Measurements from ENCODE around the gene TVP23C.

TVP23C gene

DNA sequence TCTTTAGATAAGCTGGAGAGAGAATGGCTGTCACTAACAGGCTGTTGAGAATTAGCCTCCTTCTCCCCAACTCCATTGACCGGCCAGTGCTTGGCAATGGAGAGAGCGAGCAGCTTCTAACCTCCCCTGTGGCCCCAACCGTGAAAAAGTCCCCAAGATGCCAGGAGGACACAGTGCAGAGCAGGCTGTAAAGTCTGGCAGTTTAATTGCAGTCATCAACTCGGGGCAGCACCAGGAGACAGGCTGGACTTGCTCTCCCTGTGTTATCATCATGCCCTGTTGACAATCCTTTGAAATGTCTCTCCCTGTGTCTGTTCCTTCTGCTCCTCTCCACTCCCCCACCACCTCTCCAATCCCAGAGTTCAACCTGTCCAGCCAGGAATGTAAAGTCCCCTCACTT lies 95.2 kb downstream of the TVP23C start:
- Histone ChIP-seq H3K27me3 (replicated peaks; ENCODE audit: control insufficient read depth, insufficient read depth, low read length, poor library complexity, severe bottlenecking) (no peaks in the 10 kb centered on the region), H3K4me1 (ENCODE audit: control insufficient read depth, insufficient read depth, low read length, poor library complexity, severe bottlenecking) (no peaks in the 10 kb centered on the region), H3K4me3 (ENCODE audit: insufficient read depth, low read depth, low read length, poor library complexity, severe bottlenecking) (no peak overlapping the region), H3K9me3 (ENCODE audit: control insufficient read depth, low read length) (no peaks in the 10 kb centered on the region), H3K27ac (ENCODE audit: insufficient read depth, low read length, poor library complexity, severe bottlenecking) (no peak overlapping the region), H3K36me3 (ENCODE audit: control insufficient read depth, insufficient read depth, low read length) (no peaks in the 10 kb centered on the region)
- no peak for DNase-seq

DNA sequence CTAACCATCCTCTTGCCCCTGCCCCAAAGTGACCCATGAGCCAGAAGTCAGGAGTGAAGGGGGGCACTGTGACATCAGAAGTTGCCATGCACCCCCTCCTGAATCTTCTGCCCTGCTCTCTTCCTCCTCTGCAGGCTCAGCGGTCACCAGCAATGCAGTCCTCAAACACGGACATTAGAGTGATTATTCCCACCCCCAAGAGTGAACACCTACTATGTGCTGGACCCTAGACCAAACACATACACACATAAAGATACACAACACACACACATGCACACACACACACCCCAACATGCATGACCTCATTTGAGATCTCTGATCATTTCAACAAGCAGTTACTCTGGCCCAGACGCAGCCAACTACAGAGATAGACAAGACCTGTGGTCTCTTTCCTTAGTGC lies 95.7 kb downstream of the TVP23C start, which contains the start of gene CDRT4:
TSS of gene CDRT4 (minus strand) at position 30 of the 400 bp plus-strand sequence. CDS start 27,383 bp downstream, outside the sequence.
- H3K27ac ChIP-seq (ENCODE audit: insufficient read depth, low read length, poor library complexity, severe bottlenecking): no peak within 1 kb of the TSS

DNA sequence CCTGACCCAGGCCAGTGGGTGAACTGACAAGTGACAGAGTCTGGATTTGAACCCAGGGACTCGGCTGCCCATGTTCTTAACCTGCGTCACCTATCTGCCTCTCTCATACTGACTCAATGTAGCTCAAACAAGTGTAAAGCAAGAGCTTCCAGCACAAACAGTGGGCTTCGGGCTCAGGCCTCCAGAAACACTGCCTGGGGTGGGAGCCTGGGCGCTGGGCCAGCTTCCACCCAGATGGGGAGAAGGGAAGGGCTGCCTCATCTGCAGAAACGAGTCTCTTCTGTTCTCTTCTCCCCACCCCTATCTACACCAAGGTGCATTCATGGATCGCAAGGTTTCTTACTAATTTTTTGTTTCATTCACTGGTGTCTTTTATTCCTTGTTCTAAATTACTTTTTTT lies 97.2 kb downstream of the TVP23C start:
- no peak for DNase-seq
- H3K27ac ChIP-seq (ENCODE audit: insufficient read depth, low read length, poor library complexity, severe bottlenecking): no peak overlapping the region
- H3K4me3 ChIP-seq (ENCODE audit: insufficient read depth, low read depth, low read length, poor library complexity, severe bottlenecking): no peak overlapping the region
- H3K36me3 ChIP-seq (ENCODE audit: control insufficient read depth, insufficient read depth, low read length): no peaks in the 10 kb centered on the region
- H3K27me3 ChIP-seq (replicated peaks; ENCODE audit: control insufficient read depth, insufficient read depth, low read length, poor library complexity, severe bottlenecking): no peaks in the 10 kb centered on the region
- no peaks in the 10 kb centered on the region for H3K9me3 ChIP-seq (ENCODE audit: control insufficient read depth, low read length)
- H3K4me1 ChIP-seq (ENCODE audit: control insufficient read depth, insufficient read depth, low read length, poor library complexity, severe bottlenecking): no peaks in the 10 kb centered on the region

More for the DNA sequence above, 95.7 kb downstream of the TVP23C start, which contains the start of gene CDRT4:
- no peak within 1 kb of the TSS for H3K4me3 ChIP-seq (ENCODE audit: insufficient read depth, low read depth, low read length, poor library complexity, severe bottlenecking)
- DNase-seq: no peak
- no peaks in the 10 kb centered on the region for H3K4me1 ChIP-seq (ENCODE audit: control insufficient read depth, insufficient read depth, low read length, poor library complexity, severe bottlenecking)
- no peaks in the 10 kb centered on the region for H3K27me3 ChIP-seq (replicated peaks; ENCODE audit: control insufficient read depth, insufficient read depth, low read length, poor library complexity, severe bottlenecking)
- no peaks in the 10 kb centered on the region for H3K36me3 ChIP-seq (ENCODE audit: control insufficient read depth, insufficient read depth, low read length)
- H3K9me3 ChIP-seq (ENCODE audit: control insufficient read depth, low read length): no peaks in the 10 kb centered on the region

DNA sequence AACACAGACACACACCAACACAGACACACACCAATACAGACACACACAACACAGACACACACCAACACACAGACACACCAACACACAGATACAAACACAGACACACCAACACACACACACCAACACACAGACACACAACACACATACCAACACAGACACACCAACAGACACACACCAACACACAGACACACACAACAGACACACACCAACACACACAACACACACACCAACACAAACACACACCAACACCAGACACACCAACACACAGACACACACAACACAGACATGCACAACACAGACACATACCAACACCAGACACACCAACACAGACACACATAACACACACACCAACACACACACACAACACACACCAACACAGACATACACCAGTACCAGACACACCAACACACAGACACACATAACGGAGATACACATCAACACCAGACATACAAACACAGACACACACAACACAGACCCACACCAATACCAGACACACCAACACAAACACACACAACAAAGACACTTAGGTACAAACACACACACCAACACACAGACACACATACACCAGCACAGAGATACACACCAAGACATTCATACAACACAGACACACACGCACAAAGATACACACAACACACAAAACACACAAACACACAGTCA lies 98.1 kb downstream of the TVP23C start:
- Histone ChIP-seq H3K27ac (ENCODE audit: insufficient read depth, low read length, poor library complexity, severe bottlenecking) (no peak overlapping the region), H3K4me1 (ENCODE audit: control insufficient read depth, insufficient read depth, low read length, poor library complexity, severe bottlenecking) (no peaks in the 10 kb centered on the region), H3K27me3 (replicated peaks; ENCODE audit: control insufficient read depth, insufficient read depth, low read length, poor library complexity, severe bottlenecking) (no peaks in the 10 kb centered on the region), H3K9me3 (ENCODE audit: control insufficient read depth, low read length) (no peaks in the 10 kb centered on the region), H3K4me3 (ENCODE audit: insufficient read depth, low read depth, low read length, poor library complexity, severe bottlenecking) (no peak overlapping the region), H3K36me3 (ENCODE audit: control insufficient read depth, insufficient read depth, low read length) (no peaks in the 10 kb centered on the region)
- DNase-seq: no peak

DNA sequence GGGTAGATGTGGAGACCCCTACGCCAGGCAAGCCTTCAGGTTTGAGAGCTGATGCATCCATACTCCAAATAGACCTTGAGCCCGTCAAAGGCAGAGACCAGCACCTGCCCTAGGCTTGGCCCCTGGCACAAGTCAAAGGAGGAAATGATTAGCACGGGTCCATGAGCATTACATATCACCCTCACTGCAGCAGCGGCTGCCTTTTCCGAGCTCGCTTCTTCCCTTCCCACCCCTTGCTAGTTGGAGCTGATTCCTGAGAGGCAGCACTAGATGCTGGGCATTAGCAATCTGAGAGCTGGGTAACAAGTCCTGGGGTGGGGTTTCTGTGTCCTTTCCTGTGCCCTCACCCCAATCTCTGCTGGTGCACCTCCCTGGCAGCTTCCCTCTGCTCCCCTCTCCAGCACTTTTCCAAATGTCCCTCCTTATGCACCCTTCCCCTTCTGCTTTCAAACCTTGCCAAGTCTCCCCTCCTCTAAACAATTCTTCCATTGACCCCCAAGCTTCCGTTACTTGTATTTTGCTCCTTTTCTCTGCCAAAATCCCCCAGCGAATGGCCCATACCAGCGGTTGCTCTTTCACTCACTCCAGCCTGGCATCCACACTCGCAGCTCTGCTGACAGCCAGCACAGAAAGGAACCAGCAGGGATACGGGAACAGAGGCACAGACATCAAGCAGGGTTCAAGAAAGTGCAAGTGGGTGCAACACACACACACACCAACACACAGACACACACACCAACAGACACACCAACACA lies 98.9 kb downstream of the TVP23C start:
- no peaks in the 10 kb centered on the region for H3K36me3 ChIP-seq (ENCODE audit: control insufficient read depth, insufficient read depth, low read length)
- no peaks in the 10 kb centered on the region for H3K27me3 ChIP-seq (replicated peaks; ENCODE audit: control insufficient read depth, insufficient read depth, low read length, poor library complexity, severe bottlenecking)
- H3K9me3 ChIP-seq (ENCODE audit: control insufficient read depth, low read length): no peaks in the 10 kb centered on the region
- H3K4me3 ChIP-seq (ENCODE audit: insufficient read depth, low read depth, low read length, poor library complexity, severe bottlenecking): no peak overlapping the region
- no peak overlapping the region for H3K27ac ChIP-seq (ENCODE audit: insufficient read depth, low read length, poor library complexity, severe bottlenecking)
- no peak for DNase-seq
- H3K4me1 ChIP-seq (ENCODE audit: control insufficient read depth, insufficient read depth, low read length, poor library complexity, severe bottlenecking): no peaks in the 10 kb centered on the region

DNA sequence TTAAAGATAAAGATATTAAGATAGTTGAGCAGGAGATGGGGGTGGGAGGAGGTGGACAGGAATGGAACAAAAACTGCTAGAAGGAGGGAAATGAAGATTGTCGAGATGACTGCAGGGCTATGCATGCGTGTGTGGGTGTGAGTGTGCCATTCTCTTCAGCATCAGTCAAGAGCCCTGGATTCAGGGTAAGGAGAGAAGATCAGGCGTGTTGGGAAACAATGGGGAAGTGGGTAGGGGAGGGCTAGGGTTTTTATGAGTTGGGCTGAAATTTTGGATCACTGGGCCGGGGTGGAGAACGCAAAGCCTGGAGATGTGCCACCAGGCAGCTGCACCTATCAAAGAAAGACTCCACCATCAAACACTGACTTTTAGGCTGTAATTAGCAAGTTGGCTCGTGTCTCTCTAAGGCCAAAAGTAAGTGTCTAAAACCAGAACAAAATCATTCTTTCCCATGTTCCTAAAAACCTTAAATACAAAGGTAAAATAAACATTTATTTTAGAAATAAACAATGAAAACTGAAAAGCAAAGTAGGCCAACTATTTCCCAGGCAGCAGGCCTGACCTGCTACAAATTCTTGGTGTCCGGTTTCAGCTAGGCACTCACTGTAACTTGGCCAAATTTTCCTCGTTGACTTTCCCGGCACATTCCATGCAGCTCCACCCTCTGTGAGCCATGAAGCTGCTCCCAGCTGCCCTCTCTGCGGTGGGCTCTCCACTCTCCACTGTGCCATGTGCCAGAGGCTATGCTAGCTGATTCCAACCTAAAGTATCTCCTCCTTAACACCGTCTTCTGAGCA lies 100.1 kb downstream of the TVP23C start:
- Histone ChIP-seq H3K4me3 (ENCODE audit: insufficient read depth, low read depth, low read length, poor library complexity, severe bottlenecking) (no peak overlapping the region), H3K9me3 (ENCODE audit: control insufficient read depth, low read length) (no peaks in the 10 kb centered on the region), H3K27me3 (replicated peaks; ENCODE audit: control insufficient read depth, insufficient read depth, low read length, poor library complexity, severe bottlenecking) (no peaks in the 10 kb centered on the region), H3K4me1 (ENCODE audit: control insufficient read depth, insufficient read depth, low read length, poor library complexity, severe bottlenecking) (no peaks in the 10 kb centered on the region), H3K27ac (ENCODE audit: insufficient read depth, low read length, poor library complexity, severe bottlenecking) (no peak overlapping the region), H3K36me3 (ENCODE audit: control insufficient read depth, insufficient read depth, low read length) (no peaks in the 10 kb centered on the region)
- DNase-seq: no peak

DNA sequence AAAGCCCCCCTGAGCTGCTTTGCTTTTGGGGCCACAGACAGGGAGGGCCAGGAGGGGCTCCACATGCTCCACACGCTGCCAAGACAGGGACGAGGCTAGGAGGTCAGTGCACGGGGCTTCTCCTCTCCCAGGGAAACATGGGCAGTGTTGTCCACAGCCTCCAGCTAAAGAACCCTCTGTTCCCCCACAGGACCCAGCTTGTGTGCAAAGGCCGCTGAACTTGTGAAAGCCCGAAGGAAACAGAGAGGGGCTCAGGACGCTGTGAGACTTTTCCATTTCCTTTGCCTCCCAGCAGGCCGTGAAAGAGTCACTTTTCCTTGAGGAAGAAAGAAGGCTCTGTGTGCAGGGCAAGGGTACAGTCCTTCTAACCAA lies 105.6 kb downstream of the TVP23C start:
- no peak for DNase-seq
- H3K9me3 ChIP-seq (ENCODE audit: control insufficient read depth, low read length): no peaks in the 10 kb centered on the region
- H3K36me3 ChIP-seq (ENCODE audit: control insufficient read depth, insufficient read depth, low read length): peaks cover 2% of the 10 kb centered on the region
- H3K27ac ChIP-seq (ENCODE audit: insufficient read depth, low read length, poor library complexity, severe bottlenecking): no peak overlapping the region
- no peaks in the 10 kb centered on the region for H3K27me3 ChIP-seq (replicated peaks; ENCODE audit: control insufficient read depth, insufficient read depth, low read length, poor library complexity, severe bottlenecking)
- no peak overlapping the region for H3K4me3 ChIP-seq (ENCODE audit: insufficient read depth, low read depth, low read length, poor library complexity, severe bottlenecking)
- H3K4me1 ChIP-seq (ENCODE audit: control insufficient read depth, insufficient read depth, low read length, poor library complexity, severe bottlenecking): no peaks in the 10 kb centered on the region

DNA sequence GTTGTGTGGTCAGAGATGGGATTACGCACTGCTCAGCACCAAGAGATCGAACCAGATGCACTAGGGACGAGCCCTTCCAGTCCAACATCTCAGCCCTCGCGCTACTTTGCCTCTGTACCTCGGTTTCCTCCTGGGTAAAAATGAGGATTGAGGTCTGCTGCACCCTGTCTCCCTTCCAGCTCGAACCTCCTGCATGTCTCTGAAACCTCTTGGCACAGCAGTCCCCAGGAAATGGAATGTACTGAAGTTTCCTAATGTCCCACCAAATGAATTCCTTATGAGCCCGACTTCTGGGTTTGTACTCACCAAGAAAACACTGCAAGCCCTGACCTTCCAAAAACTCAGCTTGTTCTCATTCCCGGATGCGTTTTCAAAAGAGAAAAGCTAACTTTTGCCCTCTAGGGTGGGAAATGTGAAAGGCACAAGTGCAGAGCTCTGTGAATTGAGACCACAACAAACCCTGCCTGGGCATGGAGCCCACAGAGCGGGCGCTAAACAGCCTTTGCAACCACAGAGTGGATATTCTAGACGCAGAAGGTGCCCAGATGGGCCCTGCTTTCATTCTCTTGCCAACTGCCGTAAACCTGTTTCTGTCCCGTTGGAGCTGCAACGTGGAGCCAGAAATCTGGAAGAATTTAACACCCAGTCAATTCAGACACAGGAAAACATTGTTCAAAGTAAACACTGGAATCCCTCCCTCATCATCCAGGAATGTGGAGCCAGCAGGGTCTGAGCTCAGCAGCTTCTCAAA lies 106.1 kb downstream of the TVP23C start:
- H3K27ac ChIP-seq (ENCODE audit: insufficient read depth, low read length, poor library complexity, severe bottlenecking): no peak overlapping the region
- H3K36me3 ChIP-seq (ENCODE audit: control insufficient read depth, insufficient read depth, low read length): peaks cover 7% of the 10 kb centered on the region
- no peaks in the 10 kb centered on the region for H3K27me3 ChIP-seq (replicated peaks; ENCODE audit: control insufficient read depth, insufficient read depth, low read length, poor library complexity, severe bottlenecking)
- no peaks in the 10 kb centered on the region for H3K9me3 ChIP-seq (ENCODE audit: control insufficient read depth, low read length)
- no peak for DNase-seq
- H3K4me1 ChIP-seq (ENCODE audit: control insufficient read depth, insufficient read depth, low read length, poor library complexity, severe bottlenecking): no peaks in the 10 kb centered on the region
- H3K4me3 ChIP-seq (ENCODE audit: insufficient read depth, low read depth, low read length, poor library complexity, severe bottlenecking): no peak overlapping the region

DNA sequence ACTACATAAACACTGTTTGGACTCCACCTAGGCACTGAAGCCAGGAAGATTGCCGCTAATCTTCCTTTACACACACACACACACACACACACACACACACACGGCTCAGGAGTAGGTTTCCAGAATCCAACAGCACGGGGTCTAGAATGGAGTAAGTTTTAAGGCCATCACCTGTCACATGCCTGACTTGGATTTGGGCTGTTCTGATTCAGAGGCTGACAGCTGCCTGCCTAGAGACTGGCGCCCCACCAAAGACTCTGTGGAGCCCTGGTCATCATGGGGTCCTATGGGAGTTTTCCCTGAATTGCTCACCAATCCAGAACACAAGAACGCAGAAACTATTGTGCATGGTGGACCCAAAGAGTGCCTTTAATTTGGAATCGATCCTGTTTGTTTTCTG lies 106.8 kb downstream of the TVP23C start:
- Histone ChIP-seq H3K9me3 (ENCODE audit: control insufficient read depth, low read length) (no peaks in the 10 kb centered on the region), H3K27ac (ENCODE audit: insufficient read depth, low read length, poor library complexity, severe bottlenecking) (no peak overlapping the region), H3K36me3 (ENCODE audit: control insufficient read depth, insufficient read depth, low read length) (peaks cover 7% of the 10 kb centered on the region), H3K4me3 (ENCODE audit: insufficient read depth, low read depth, low read length, poor library complexity, severe bottlenecking) (no peak overlapping the region), H3K4me1 (ENCODE audit: control insufficient read depth, insufficient read depth, low read length, poor library complexity, severe bottlenecking) (no peaks in the 10 kb centered on the region), H3K27me3 (replicated peaks; ENCODE audit: control insufficient read depth, insufficient read depth, low read length, poor library complexity, severe bottlenecking) (no peaks in the 10 kb centered on the region)
- DNase-seq: no peak
